Stimulated activated CD4-positive, alpha-beta T cell treated with anti-CD3 and anti-CD28 coated beads, Interleukin-12 subunit alpha, Interleukin-12 subunit beta, amount 100 ng/mL, for 48 hours (primary cell): Measurements from ENCODE around the gene RGL2.
"Not testable (repeated sequence)": the region's sequence is repeated elsewhere in the genome, so short reads cannot be mapped to it uniquely, and the experiment has no call there.

ENCODE experiments used
- DNase-seq, 3 donors: peaks; one replicate each; pipeline ENCODE4 v3.0.0-alpha.2; 2020; ENCODE audit warnings: low read depth in 2 of 3, low spot score in 1 of 3

Gene RGL2

DNA sequence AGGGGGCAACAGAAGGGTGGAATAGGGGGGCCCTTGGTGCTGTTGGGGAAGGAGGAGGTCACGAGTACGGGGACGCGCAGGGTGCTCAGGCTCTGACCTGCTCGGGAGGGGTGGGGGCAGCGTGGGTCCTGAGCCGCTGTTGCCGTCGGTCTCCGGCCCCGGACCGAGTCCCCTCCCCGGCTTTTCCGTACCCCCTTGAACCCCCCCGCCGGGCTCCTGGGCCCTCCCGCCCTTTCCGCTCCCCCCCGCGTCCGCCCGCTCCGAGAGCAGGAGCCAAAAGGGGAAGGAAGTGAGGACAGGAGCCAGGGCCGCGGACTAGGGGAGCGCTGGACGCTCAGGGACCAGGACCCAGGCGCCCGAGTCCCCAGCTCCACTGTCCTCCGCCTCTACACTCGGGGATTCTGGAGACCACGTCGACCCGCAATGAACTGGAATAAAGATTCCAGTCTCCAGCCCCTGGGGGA is at the start of gene RGL2:
Gene RGL2, minus strand, starts transcription at position 170 of the 464 bp plus-strand sequence. CDS start 332 bp downstream, outside the sequence.
- DNase-seq = peak in 1 of 3 donors; percentile 49

DNA sequence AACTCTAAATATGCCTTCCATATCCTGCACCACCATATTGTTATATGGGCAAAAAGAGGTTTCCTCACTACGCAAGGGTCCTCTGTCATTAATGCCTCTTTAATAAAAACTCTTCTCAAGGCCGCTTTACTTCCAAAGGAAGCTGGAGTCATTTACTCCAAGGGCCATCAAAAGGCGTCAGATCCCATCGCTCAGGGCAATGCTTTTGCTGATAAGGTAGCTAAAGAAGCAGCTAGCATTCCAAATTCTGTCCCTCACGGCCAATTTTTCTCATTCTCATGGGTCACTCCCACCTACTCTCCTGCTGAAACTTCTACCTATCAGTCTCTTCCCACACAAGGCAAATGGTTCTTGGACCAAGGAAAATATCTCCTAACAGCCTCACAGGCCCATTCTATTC is 49.1 kb upstream of the RGL2 start:
- DNase-seq = no peak

- not testable (repeated sequence) for DNase-seq
Measured at GRCh38 chr6:33346972-33347371, 48.2 kb upstream of the RGL2 start.

- peak; percentile 27 to 55 (median 28) for DNase-seq
Measured at GRCh38 chr6:33344701-33345697, 46.3 kb upstream of the RGL2 start.

- DNase-seq = peak in 1 of 3 donors; percentile 15
Measured at GRCh38 chr6:33343953-33344611, 45.3 kb upstream of the RGL2 start.

GRCh38 chr6:33343606-33343952 is 44.8 kb upstream of the RGL2 start:
- not testable (repeated sequence) for DNase-seq

GRCh38 chr6:33339193-33339592 is 40.5 kb upstream of the RGL2 start:
- no peak for DNase-seq

DNA sequence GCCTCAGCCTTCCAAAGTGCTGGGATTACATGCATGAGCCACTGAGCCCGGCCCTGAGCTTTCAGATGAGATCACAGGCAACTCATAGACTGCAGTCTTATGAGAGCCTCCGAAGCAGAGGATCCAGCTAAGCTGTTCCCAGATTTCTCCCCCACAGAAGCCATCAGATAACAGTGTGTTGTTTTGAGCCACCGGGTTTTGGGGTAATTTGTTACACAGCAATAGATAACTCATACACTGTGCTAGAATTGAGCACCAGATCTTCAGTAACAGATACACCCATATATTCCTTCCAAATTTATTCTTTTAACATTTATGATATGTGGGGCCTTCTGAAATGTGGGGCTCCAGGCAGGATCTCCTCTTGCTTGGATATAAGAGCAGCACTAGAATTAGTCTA is 37.8 kb upstream of the RGL2 start:
- DNase-seq = no peak

- DNase-seq = no peak
Measured at GRCh38 chr6:33335916-33336315, 37.2 kb upstream of the RGL2 start.

DNA sequence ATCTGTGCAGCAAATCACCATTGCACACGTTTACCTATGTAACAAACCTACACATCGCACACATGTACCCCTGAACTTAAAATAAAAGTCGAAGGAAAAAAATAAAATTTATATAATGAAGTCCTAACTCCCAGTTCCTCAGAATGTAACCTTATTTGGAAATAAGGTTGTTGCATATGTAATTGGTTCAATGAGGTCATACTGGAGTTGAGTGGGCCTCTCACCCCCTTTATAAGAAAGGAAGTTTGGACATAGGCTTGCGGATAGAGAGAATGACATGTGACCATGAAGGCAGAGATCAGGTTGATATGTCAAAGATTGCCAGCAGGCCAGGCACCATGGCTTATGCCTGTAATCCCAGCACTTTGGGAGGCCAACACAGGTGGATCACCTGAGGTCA is 34.9 kb upstream of the RGL2 start:
- no peak for DNase-seq

DNA sequence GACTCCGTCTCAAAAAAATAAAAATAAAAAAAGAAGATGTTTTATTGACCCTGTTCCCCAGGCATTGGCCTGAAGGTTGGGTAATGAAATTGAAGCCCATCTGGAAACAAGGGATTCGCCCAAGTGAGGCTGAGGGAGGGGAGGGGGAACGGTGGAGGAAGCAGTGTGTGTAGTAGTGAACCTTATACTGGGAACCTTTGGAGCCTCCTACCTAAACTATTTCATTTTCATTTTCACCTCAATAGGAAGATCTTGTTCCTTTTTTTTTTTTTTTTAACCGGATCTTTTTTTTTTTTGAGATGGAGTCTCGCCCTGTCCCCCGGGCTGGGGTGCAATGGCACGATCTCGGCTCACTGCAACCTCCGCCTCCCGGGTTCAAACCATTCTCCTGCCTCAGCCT is 32.0 kb upstream of the RGL2 start:
- DNase-seq = no peak

DNA sequence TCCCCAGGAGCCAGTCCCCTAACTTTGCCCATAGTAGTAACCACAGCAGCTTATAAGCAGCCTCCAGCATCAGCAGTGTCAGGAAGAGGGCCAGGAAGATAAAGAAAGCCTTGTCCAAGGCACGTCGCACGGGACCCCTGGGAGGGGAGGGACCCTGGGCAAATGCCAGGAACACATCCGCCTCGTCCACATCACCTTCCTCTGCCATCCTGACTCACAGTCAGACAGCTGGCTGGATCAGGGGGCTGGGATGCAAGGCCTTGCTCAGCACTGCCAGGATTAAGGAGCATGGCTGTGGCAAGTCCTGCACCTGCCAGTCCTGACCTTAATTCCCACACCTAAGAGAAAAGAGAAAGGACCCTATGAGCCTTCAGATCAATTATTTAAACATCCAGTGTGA is 30.3 kb upstream of the RGL2 start:
- no peak for DNase-seq

DNA sequence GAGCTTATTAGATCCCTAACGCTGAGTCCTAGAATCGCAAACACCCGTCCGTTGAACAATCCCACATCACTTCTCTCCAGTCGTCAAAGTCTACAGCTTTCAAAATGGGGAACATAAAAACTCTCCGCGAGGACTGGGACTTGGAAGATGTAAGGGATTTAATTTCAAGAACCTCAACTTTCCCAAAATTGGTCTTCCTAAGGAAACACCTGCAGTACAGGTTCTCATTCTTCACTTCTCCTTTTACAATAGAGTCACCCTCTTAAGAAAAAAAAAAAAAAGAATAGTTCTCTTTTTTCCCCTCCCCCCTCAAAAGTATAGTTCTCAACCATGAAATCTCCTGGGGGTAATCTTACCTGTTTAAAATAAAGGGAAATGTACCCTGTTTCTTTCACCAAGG is 25.4 kb upstream of the RGL2 start:
- DNase-seq = no peak

- no peak for DNase-seq
Measured at GRCh38 chr6:33323623-33323948, 24.8 kb upstream of the RGL2 start.

GRCh38 chr6:33321227-33321626 is 22.5 kb upstream of the RGL2 start:
- no peak for DNase-seq

DNA sequence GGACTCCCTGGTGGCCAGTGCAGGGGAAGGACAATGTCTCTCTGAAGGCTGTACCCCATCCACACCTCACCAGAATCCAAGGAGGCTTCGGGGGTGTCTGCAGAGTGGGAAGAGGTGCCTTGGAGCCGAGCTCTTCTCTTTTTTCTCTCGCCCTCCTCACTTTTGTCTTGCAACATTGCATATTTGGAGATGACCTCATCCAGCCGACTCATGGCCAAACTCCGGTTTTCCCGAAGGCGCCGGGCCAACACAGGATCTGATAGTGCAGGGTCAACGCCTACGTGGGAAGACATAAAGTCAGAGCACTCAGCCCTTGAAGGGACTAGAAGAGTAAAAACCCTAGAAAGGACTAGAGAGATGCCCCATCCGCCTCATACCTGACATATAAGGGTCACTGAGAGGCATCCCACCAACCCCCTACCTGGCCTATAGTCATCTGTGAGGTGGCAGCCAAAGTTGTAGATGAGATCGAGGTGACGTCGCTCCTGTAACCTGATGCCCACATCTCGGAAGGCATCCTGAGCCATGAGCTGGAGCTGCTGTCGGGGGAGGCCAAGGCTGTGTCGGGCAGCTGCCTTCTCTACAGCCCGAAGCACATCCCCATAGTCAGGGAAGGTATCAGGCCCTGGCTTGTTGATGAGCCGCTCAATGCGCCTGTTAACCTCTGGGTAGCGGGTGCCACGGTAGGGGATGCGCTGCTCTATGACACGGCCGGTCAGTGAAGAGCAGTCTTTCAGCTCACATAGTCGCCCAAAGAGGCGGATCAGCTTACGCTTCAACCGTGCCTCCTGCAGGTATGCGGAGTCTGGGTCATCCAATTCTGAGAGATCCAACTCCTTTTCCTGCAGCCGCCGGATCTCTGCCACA is 21.8 kb upstream of the RGL2 start:
- DNase-seq = no peak

DNA sequence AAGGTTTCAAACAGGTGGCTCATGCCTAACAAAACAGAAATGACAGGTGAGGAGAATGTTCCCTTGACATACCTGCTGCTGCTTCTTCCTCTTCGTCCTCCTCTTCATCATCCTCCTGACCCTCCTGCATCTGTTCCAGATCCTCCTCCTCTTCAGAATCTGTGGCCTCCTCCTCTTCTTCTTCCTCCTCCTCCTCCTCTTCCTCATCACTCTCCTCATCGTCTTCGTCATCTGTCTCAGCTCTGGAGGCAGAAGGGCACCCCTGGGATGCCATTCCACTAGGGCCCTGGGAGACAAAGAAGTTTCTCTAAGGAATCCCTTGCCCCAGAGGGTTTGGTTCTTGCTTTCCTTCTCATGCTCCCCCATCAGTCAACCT is 21.2 kb upstream of the RGL2 start:
- no peak for DNase-seq

- DNase-seq = no peak
Measured at GRCh38 chr6:33318426-33319073, 19.8 kb upstream of the RGL2 start.

DNA sequence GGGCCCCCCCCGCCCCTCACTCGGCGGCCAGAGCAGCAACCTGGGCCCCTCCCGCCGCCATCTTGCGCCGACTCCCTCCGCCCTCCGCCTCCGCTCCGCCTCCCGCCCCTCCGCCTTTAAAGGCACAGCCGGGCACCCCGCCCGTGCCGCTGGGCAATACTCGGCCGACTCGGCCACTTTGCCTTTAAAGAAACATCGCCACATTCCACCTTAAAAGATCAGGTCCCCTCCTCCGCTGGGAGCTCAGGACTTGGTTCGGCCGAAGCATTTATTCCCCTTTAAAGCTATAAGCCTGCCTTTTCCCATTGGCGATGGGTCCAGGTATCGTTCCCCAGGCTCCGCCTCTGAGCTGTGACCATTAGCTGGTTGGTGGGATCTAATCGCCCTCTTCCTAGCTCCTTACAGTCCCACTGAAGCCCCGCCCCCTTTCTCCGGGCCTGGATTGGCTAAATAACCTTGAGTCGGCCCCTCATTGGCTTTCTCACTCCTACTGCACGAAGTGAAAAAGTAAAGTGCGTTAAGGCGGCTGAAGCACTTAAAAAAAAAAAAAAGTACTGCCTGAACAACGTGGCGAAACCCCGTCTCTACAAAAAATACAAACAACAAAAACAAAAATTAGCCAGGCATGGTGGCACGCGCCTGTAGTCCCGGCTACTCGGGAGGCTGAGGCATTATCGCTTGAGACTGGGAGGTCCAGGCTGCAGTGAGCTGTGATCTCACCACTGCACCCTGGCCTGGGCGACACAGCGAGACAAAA is 19.1 kb upstream of the RGL2 start, which contains the start of gene ZBTB22:
Gene ZBTB22, minus strand, starts transcription at position 76 of the 757 bp plus-strand sequence. CDS start 828 bp downstream, outside the sequence.
- peak; percentile 92 to 97 (median 95) for DNase-seq

DNA sequence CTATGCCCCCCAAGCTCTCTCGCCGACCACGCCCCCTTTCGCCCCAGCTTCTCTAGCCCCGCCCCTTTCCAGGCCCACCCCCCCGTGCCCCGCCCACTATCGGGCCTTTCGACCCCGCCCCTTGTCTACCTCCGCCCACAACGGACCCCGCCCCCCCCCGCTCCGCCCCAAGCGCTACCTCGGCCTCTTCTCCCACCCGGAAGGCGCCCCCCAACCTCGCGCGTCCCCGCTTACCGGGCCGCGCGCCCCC is 18.6 kb upstream of the RGL2 start:
- DNase-seq = no peak
